Liver (tissue), 2 donors: Measurements from ENCODE around the gene DRD4.

ENCODE experiments used
- RAD21 ChIP-seq, 2 donors: IDR thresholded peaks; 2 replicates each; pipeline ENCODE4 v1.6.1; 2016; ENCODE audit warnings: antibody characterized with exemption in 2 of 2, mild to moderate bottlenecking in 2 of 2
- SP1 ChIP-seq: IDR thresholded peaks from 2 replicates; pipeline ENCODE4 v1.6.1; 2018; ENCODE audit warnings: antibody characterized with exemption, mild to moderate bottlenecking
- TAF1 ChIP-seq: conservative IDR thresholded peaks from 2 replicates; pipeline ENCODE4 v1.6.1; 2016; ENCODE audit warnings: antibody characterized with exemption, mild to moderate bottlenecking
- TF ChIP-seq, protein P1 (sequence below): IDR thresholded peaks from 2 replicates; pipeline ENCODE4 v1.6.1; 2016; ENCODE audit warnings: antibody characterized with exemption
- donor health status: healthy.

- TF ChIP-seq, protein P1, sequence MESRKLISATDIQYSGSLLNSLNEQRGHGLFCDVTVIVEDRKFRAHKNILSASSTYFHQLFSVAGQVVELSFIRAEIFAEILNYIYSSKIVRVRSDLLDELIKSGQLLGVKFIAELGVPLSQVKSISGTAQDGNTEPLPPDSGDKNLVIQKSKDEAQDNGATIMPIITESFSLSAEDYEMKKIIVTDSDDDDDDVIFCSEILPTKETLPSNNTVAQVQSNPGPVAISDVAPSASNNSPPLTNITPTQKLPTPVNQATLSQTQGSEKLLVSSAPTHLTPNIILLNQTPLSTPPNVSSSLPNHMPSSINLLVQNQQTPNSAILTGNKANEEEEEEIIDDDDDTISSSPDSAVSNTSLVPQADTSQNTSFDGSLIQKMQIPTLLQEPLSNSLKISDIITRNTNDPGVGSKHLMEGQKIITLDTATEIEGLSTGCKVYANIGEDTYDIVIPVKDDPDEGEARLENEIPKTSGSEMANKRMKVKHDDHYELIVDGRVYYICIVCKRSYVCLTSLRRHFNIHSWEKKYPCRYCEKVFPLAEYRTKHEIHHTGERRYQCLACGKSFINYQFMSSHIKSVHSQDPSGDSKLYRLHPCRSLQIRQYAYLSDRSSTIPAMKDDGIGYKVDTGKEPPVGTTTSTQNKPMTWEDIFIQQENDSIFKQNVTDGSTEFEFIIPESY: no peak
- TF ChIP-seq SP1 (no peak), TAF1 (no peak), RAD21 (IDR thresholded peaks at IDR 0.05) (no peak)
Observed at GRCh38 chr11:623999-624704, 12.9 kb upstream of the DRD4 start.
